T-cell (primary cell): ENCODE data around the gene MT2A. TPM values are rescaled to one million over a fixed set of nuclear protein-coding genes. Genes with fewer than 3 reads are reported as not detected.

ENCODE experiments used
- ATAC-seq, 4 experiments: fragments of 200-7000 bp in 3 of 4; fragments of 150-1000 bp in 1 of 4; cut with Tn5 transposase; replicated peaks in 1 of 4; 1 replicate in 3 of 4; 2 replicates in 1 of 4; pipeline ENCODE4 v1.10.0; 2021; ENCODE audit warnings: moderate library complexity in 3 of 4, mild to moderate bottlenecking in 2 of 4, moderate number of reproducible peaks in 1 of 4
- CTCF ChIA-PET, 2 donors: fragments of 300-600 bp; sonication (Branson Sonifier 250); formaldehyde crosslinking; loops; one replicate each; lab custom pipeline; 2022; ENCODE audit warnings: antibody characterized with exemption in 2 of 2; lab: Charles Lee
- POLR2A ChIA-PET, 2 donors: fragments of 300-600 bp; sonication (Branson Sonifier 250); formaldehyde crosslinking; loops; one replicate each; lab custom pipeline; 2022; ENCODE audit warnings: antibody characterized with exemption in 2 of 2; lab: Charles Lee
- DNase-seq, 35 experiments: peaks; one replicate each; pipeline versions ENCODE4 v3.0.0 to v3.0.0-alpha.2; 2013 to 2023
- H3K27ac ChIP-seq: one replicate; pipeline ENCODE4 v1.5.1; 2013; ENCODE audit warnings: low read length
- H3K27me3 ChIP-seq, 2 experiments: replicated peaks in 1 of 2; 1 replicate in 1 of 2; 2 replicates in 1 of 2; pipeline versions ENCODE4 v1.6.1 to v1.7.0; 2013; ENCODE audit warnings: low read length in 1 of 2, mixed read lengths in 1 of 2; ENCODE audit not compliant: control insufficient read depth in 2 of 2, insufficient read depth in 2 of 2; ENCODE audit errors: extremely low read depth in 1 of 2
- H3K36me3 ChIP-seq, 2 donors: 1 replicate in 1 of 2; 2 replicates in 1 of 2; pipeline versions ENCODE4 v1.6.1 to v1.7.0; 2013; ENCODE audit warnings: low read length in 1 of 2; ENCODE audit not compliant: control insufficient read depth in 2 of 2, insufficient read depth in 1 of 2; ENCODE audit errors: extremely low read depth in 1 of 2
- H3K4me1 ChIP-seq, 2 experiments: 1 replicate in 1 of 2; 2 replicates in 1 of 2; pipeline versions ENCODE4 v1.6.1 to v1.7.0; 2013; ENCODE audit warnings: low read length in 2 of 2, mixed read lengths in 1 of 2; ENCODE audit not compliant: insufficient read depth in 2 of 2, control insufficient read depth in 1 of 2; ENCODE audit errors: extremely low read depth in 1 of 2
- H3K4me3 ChIP-seq, 2 donors: 1 replicate in 1 of 2; 2 replicates in 1 of 2; pipeline versions ENCODE4 v1.5.1 to v1.7.0; 2013; ENCODE audit warnings: mild to moderate bottlenecking in 2 of 2, low read length in 1 of 2, moderate library complexity in 1 of 2; ENCODE audit not compliant: control insufficient read depth in 1 of 2; ENCODE audit errors: extremely low read depth in 1 of 2
- H3K9me3 ChIP-seq: 2 replicates; pipeline ENCODE4 v1.7.0; 2013
- H3K27ac Mint-ChIP-seq, 2 donors: one replicate each; pipeline ENCODE4 v1.8.0; 2020 to 2021; ENCODE audit warnings: mild to moderate bottlenecking in 2 of 2, mixed read lengths in 2 of 2
- H3K27me3 Mint-ChIP-seq, 2 donors: one replicate each; pipeline ENCODE4 v1.8.0; 2021 to 2022; ENCODE audit warnings: mixed read lengths in 2 of 2
- H3K36me3 Mint-ChIP-seq: one replicate; pipeline ENCODE4 v1.8.0; 2021; ENCODE audit warnings: mixed read lengths
- H3K4me1 Mint-ChIP-seq, 3 donors: one replicate each; pipeline ENCODE4 v1.8.0; 2020 to 2022; ENCODE audit warnings: mixed read lengths in 3 of 3, mild to moderate bottlenecking in 1 of 3
- H3K4me3 Mint-ChIP-seq, 3 donors: one replicate each; pipeline ENCODE4 v1.8.0; 2020 to 2022; ENCODE audit warnings: mild to moderate bottlenecking in 3 of 3, mixed read lengths in 3 of 3, moderate library complexity in 3 of 3
- H3K9me3 Mint-ChIP-seq, 3 donors: one replicate each; pipeline ENCODE4 v1.8.0; 2020 to 2022; ENCODE audit warnings: mixed read lengths in 3 of 3
- WGBS: methylation state at CpG from one replicate; pipeline ENCODE4 v1.1.5; 2013; ENCODE audit warnings: missing lambda C conversion rate; ENCODE audit not compliant: insufficient coverage; 5-methylcytosine and 5-hydroxymethylcytosine counted together
- total RNA-seq, 35 experiments: library from RNA in 6 of 35; stranded (reverse) in 6 of 35; fragments of 120-200 nt in 1 of 35; gene quantifications; one replicate each; pipeline versions ENCODE4 v1.2.1 to v1.2.4 and lab custom pipeline; 2013 to 2026

MT2A gene
- total RNA-seq, 5 donors from 2014 or later (not counting 1 experiment from before 2014, with no cell fraction given) = 46.8 to 71.4 (median 57.1) TPM

DNA sequence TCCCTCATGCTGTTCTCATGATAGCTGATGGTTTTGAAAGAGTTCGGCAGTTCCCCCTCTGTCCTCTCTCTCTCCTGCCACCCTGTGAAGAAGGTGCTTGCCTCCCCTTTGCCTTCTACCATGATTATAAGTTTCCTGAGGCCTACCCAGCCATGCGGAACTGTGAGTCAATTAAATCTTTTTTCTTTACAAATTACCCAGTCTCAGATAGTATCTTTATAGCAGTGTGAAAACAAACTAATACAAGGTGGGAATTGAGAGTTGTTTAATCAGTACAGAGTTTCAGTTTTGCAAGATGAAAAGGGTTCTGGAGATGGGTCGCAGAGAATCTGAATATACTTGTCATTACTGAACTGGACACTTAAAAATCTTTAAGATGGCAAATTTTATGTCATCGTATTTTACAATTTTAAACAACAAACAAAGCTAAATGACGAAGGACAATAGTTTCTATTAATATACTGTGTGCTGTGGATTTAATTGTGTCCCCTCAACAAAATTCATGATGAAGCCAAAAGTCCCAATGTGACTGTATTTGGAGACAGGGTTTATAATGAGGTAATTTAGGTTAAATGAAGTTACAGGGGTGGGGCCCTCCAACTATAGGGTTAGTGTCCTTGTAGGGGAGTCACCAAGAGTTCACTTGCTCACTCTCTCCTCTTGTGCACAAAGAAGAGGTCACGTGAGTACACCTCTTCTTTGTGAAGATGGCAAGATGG is 14.7 kb upstream of the MT2A start:
- no peak overlapping the region for H3K4me3 Mint-ChIP-seq
- peaks cover 0 to 22% of the 10 kb centered on the region in 2 experiments for H3K27me3 ChIP-seq
- ChIA-PET POLR2A (no interaction called here), CTCF (interaction anchor here in 1 of 2 donors (0.5 kb wide), 1 partner anchor 113 kb away, joined by 4 read pairs; no protein-coding TSS in a partner anchor)
- no peak overlapping the region for H3K4me3 ChIP-seq
- peaks cover 0 to 7% (median 0%) of the 10 kb centered on the region in 3 donors for H3K9me3 Mint-ChIP-seq
- ATAC-seq (no peak), DNase-seq (no peak)
- H3K36me3 Mint-ChIP-seq = no peaks in the 10 kb centered on the region
- peaks cover 0 to 13% of the 10 kb centered on the region in 2 experiments for H3K4me1 ChIP-seq
- no peak overlapping the region for H3K27ac ChIP-seq
- H3K36me3 ChIP-seq = no peaks in the 10 kb centered on the region
- no peak overlapping the region for H3K27ac Mint-ChIP-seq
- WGBS = 100% methylated on average over 1 of the region's 6 CpGs
- H3K27me3 Mint-ChIP-seq = peaks cover 12 to 28% of the 10 kb centered on the region in 2 donors
- H3K9me3 ChIP-seq = no peaks in the 10 kb centered on the region
- H3K4me1 Mint-ChIP-seq = peaks cover 10 to 13% (median 12%) of the 10 kb centered on the region in 3 donors

DNA sequence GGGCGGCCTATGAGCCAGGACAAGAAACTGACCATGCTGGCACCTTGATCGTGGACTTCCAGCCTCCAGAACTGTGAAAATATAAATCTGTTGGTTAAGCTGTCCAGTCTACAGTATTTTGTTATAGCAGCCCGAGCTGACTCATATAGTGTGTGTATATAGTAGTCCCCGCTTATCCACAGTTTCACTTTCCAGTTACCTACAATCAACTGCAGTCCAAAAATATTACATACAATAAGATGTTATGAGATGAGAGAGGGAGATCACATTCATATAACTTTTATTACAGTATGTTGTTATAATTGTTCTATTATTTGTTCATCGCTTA is 14.1 kb upstream of the MT2A start:
- no peak for DNase-seq

DNA sequence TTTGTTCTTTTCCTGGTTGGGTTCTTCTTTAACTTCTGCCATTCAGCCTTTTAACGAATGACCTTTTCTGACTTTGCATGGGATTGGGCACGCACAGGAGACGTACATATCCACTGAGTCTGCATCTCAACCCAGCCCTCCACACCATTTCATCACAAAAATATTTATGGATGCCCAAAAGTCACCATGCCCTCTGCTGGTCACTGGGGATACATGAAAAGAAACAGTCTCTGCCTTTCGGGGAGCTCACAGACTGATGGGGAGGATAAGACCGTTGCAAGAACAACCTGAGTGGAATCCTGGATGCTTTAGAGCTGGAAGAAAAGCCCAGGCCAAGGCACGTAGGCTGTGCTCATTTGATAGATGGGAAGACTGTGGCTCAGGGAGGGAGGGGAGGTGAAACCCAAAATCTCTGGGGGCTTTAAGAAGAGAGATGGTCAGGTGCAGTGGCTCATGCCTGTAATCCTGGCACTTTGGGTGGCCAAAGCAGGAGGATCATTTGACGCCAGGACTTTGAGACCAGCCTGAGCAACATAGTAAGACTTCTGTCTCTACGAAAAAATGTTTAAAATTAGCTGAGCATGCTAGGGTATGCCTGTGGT is 7.9 kb upstream of the MT2A start:
- 46% methylated on average over 7 of the region's 8 CpGs for WGBS
- peak in 2 of 4 experiments; percentile 50 to 59 for ATAC-seq
- POLR2A ChIA-PET = no interaction called here

More for the DNA sequence above, 14.1 kb upstream of the MT2A start:
- Histone ChIP-seq H3K9me3 (no peaks in the 10 kb centered on the region), H3K27ac (no peak overlapping the region), H3K4me3 (no peak overlapping the region), H3K36me3 (no peaks in the 10 kb centered on the region), H3K27me3 (peaks cover 0 to 18% of the 10 kb centered on the region in 2 experiments), H3K4me1 (peaks cover 0 to 9% of the 10 kb centered on the region in 2 experiments)
- POLR2A ChIA-PET = no interaction called here
- no peaks in the 10 kb centered on the region for H3K36me3 Mint-ChIP-seq
- CTCF ChIA-PET = no interaction called here
- H3K4me3 Mint-ChIP-seq = no peak overlapping the region
- peaks cover 10 to 25% of the 10 kb centered on the region in 2 donors for H3K27me3 Mint-ChIP-seq
- WGBS = no CpG with 5 or more reads among the region's 5 CpGs
- peaks cover 10% of the 10 kb centered on the region in 3 donors for H3K4me1 Mint-ChIP-seq
- peaks cover 0 to 7% (median 0%) of the 10 kb centered on the region in 3 donors for H3K9me3 Mint-ChIP-seq
- no peak overlapping the region for H3K27ac Mint-ChIP-seq
- no peak for ATAC-seq

DNA sequence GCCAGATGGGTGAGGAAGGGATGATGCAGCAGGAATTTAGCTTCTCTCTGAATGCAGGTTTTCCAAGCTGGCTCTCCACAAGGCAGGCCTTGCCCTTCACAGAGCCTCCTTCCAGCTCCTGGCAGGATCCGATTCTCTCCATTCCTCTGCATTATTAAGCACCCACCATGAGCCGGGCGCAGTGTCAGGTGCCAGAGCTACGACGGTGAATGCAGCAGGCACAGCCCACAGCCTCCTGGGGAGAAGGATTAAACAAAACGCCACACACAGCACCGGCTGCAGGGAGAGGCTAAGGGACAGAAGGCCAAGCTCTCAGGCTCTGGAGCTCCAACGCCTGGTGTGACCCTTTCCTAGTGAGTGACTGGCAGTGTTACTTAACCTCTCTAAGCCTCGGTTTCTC is 7.1 kb upstream of the MT2A start:
- Mint-ChIP-seq H3K27me3 (peaks cover 4 to 11% of the 10 kb centered on the region in 2 donors), H3K9me3 (no peaks in the 10 kb centered on the region), H3K4me3 (no peak overlapping the region), H3K36me3 (no peaks in the 10 kb centered on the region), H3K27ac (no peak overlapping the region), H3K4me1 (peaks cover 2 to 5% (median 4%) of the 10 kb centered on the region in 3 donors)
- ChIA-PET POLR2A (no interaction called here), CTCF (interaction anchor here (0.7 to 2.0 kb wide), 4 partner anchors 9 to 238 kb away, joined by 4 to 11 read pairs (median 6); no protein-coding TSS in a partner anchor)
- H3K27me3 ChIP-seq = peaks cover 0 to 16% of the 10 kb centered on the region in 2 experiments
- H3K4me3 ChIP-seq = no peak overlapping the region
- H3K4me1 ChIP-seq = peaks cover 0 to 3% of the 10 kb centered on the region in 2 experiments
- no peaks in the 10 kb centered on the region for H3K36me3 ChIP-seq
- H3K9me3 ChIP-seq = no peaks in the 10 kb centered on the region
- ATAC-seq (no peak), DNase-seq (no peak)
- WGBS = 61% methylated on average over 4 of the region's 9 CpGs
- H3K27ac ChIP-seq = no peak overlapping the region

More for the DNA sequence above, 7.9 kb upstream of the MT2A start:
- Histone ChIP-seq H3K9me3 (no peaks in the 10 kb centered on the region), H3K36me3 (no peaks in the 10 kb centered on the region), H3K27me3 (peaks cover 0 to 16% of the 10 kb centered on the region in 2 experiments), H3K4me3 (no peak overlapping the region), H3K4me1 (peaks cover 0 to 3% of the 10 kb centered on the region in 2 experiments), H3K27ac (no peak overlapping the region)
- peak in 9 of 35 experiments; percentile 8 to 65 (median 23) for DNase-seq
- CTCF ChIA-PET = interaction anchor here (0.5 to 2.0 kb wide), 8 partner anchors 9 to 1679 kb away, joined by 3 to 11 read pairs (median 4); no protein-coding TSS in a partner anchor
- Mint-ChIP-seq H3K4me3 (no peak overlapping the region), H3K27me3 (peaks cover 4 to 11% of the 10 kb centered on the region in 2 donors), H3K4me1 (peaks cover 0 to 2% (median 2%) of the 10 kb centered on the region in 3 donors), H3K27ac (no peak overlapping the region), H3K36me3 (no peaks in the 10 kb centered on the region), H3K9me3 (no peaks in the 10 kb centered on the region)

DNA sequence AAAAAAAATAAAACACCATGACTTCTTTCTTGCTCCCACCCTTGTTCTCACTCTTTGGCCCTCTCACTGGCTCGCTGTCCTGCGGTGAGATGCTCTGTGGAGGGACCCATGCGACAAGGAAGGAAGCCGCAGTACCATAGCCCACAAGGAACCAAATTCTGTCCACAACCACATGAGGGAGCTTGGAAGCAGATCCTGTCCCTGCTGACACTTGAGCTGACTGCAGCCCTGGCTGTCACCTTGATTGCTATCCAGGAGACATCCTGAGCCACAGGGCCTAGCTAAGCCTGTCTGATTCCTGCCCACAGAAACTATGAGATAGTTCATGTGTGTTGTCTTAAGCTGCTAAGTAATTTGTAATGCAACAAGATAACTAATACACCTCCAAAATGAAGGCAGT is 4.8 kb upstream of the MT2A start:
- CTCF ChIA-PET = interaction anchor here (0.8 to 1.9 kb wide), 3 partner anchors 40 to 99 kb away, joined by 3 to 6 read pairs (median 5); no protein-coding TSS in a partner anchor
- Mint-ChIP-seq H3K4me1 (peaks cover 21 to 24% (median 21%) of the 10 kb centered on the region in 3 donors), H3K27me3 (peaks cover 4 to 11% of the 10 kb centered on the region in 2 donors), H3K27ac (no peak overlapping the region), H3K36me3 (no peaks in the 10 kb centered on the region), H3K9me3 (no peaks in the 10 kb centered on the region), H3K4me3 (no peak overlapping the region)
- Histone ChIP-seq H3K9me3 (no peaks in the 10 kb centered on the region), H3K4me3 (no peak overlapping the region), H3K4me1 (peaks cover 8 to 23% of the 10 kb centered on the region in 2 experiments), H3K27me3 (peaks cover 0 to 16% of the 10 kb centered on the region in 2 experiments), H3K36me3 (no peaks in the 10 kb centered on the region), H3K27ac (no peak overlapping the region)
- WGBS = 64% methylated on average over 4 of the region's 4 CpGs
- peak in 4 of 35 experiments; percentile 4 to 56 (median 12) for DNase-seq
- POLR2A ChIA-PET = interaction anchor here (0.6 to 1.4 kb wide), 2 partner anchors 12 to 130 kb away, joined by 3 read pairs; no protein-coding TSS in a partner anchor
- ATAC-seq = peak in 1 of 4 experiments; percentile 15

DNA sequence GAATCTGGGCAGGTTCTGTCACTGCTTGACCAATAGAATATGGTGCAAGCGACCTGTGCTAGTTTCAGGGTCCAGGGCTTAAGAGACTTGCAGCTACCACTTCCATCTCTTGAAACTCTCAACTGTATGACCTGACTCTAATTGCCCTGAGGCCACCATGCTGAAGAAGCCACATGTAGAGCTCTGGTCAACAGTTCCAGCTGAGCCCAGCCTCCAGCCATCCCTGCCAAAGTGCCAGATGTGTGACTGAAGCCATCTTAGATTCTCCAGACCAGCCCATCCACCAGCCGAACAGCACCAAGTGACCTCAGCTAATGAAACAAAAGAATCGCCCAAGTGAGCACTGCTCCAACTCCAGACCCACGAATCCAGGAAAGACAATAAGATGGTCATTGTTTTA is 3.4 kb upstream of the MT2A start:
- ChIA-PET POLR2A (interaction anchor here in 1 of 2 donors (1.4 kb wide), 1 partner anchor 11 kb away, joined by 3 read pairs; no protein-coding TSS in a partner anchor), CTCF (interaction anchor here (1.3 to 3.7 kb wide), 2 partner anchors 96 to 97 kb away, joined by 3 to 24 read pairs; no protein-coding TSS in a partner anchor)
- Mint-ChIP-seq H3K4me3 (no peak overlapping the region), H3K27ac (peak overlapping the region in 1 of 2 donors; percentile 7), H3K9me3 (no peaks in the 10 kb centered on the region), H3K4me1 (peaks cover 29 to 37% (median 35%) of the 10 kb centered on the region in 3 donors), H3K27me3 (peaks cover 4 to 11% of the 10 kb centered on the region in 2 donors), H3K36me3 (no peaks in the 10 kb centered on the region)
- H3K4me3 ChIP-seq = no peak overlapping the region
- 92% methylated on average over 2 of the region's 4 CpGs for WGBS
- DNase-seq = no peak
- H3K9me3 ChIP-seq = no peaks in the 10 kb centered on the region
- peaks cover 0 to 16% of the 10 kb centered on the region in 2 experiments for H3K27me3 ChIP-seq
- no peak overlapping the region for H3K27ac ChIP-seq
- peaks cover 17 to 37% of the 10 kb centered on the region in 2 experiments for H3K4me1 ChIP-seq
- no peaks in the 10 kb centered on the region for H3K36me3 ChIP-seq
- no peak for ATAC-seq
